Ovary (tissue), 9 donors: Measurements from ENCODE around the gene IRF3. TPM values are rescaled to one million over a fixed set of nuclear protein-coding genes. Genes with fewer than 3 reads are reported as not detected.

ENCODE experiments used
- DNase-seq, 5 donors: peaks; one replicate each; pipeline ENCODE4 v3.0.0-alpha.2; 2019 to 2020
- H3K27ac ChIP-seq, 2 donors: fragments of 200-600 bp; one replicate each; pipeline versions ENCODE4 v1.5.1 to v1.8.0; 2019 to 2022
- H3K27me3 ChIP-seq: fragments of 200-600 bp; one replicate; pipeline ENCODE4 v1.8.0; 2022
- H3K36me3 ChIP-seq: fragments of 200-600 bp; sonication (generic); one replicate; pipeline ENCODE4 v1.5.1; 2019
- H3K4me1 ChIP-seq: one replicate; pipeline ENCODE4 v1.8.1; 2013; ENCODE audit warnings: mild to moderate bottlenecking, moderate library complexity; ENCODE audit not compliant: insufficient read depth
- H3K4me3 ChIP-seq: fragments of 200-600 bp; sonication (generic); one replicate; pipeline ENCODE4 v1.5.1; 2017
- H3K9me3 ChIP-seq, 2 donors: fragments of 200-600 bp in 1 of 2; sonication (generic) in 1 of 2; one replicate each; pipeline versions ENCODE4 v1.5.1 to v1.8.1; 2013 to 2019; ENCODE audit warnings: mild to moderate bottlenecking in 1 of 2, moderate library complexity in 1 of 2
- EP300 ChIP-seq: sonication (generic); formaldehyde crosslinking; IDR thresholded peaks from one replicate; pipeline ENCODE4 v1.6.1; 2017; ENCODE audit warnings: antibody characterized with exemption
- POLR2A ChIP-seq: fragments of 450-650 bp; IDR thresholded peaks from one replicate; pipeline ENCODE4 v1.6.1; 2017; ENCODE audit warnings: antibody characterized with exemption, mild to moderate bottlenecking, moderate library complexity
- WGBS, 3 donors: extraction: QIAGEN DNeasy Blood & Tissue Kit in 1 of 3; methylation state at CpG; one replicate each; pipeline versions ENCODE4 v1.1.5 to v1.1.7; 2013 to 2017; 5-methylcytosine and 5-hydroxymethylcytosine counted together
- intact Hi-C, 4 donors: fragments of 100-400 bp; cut with DNase I; formaldehyde crosslinking; loops; one replicate each; pipeline versions ENCODE4 v1.11.0 to v1.15.1; 2022 to 2023
- polyA plus RNA-seq, 2 donors: library from polyadenylated mRNA; stranded (reverse); fragments of 200-250 nt in 1 of 2; fragments of 350-450 nt in 1 of 2; fragmentation: Illumina TruSeq in 1 of 2; extraction: RNeasy Lipid Tissue Mini Kit (QIAGEN cat#74804) in 1 of 2; gene quantifications; one replicate each; pipeline ENCODE4 v1.2.3, GENCODE V29; 2013 to 2014
- total RNA-seq, 7 donors: library from RNA; depleted of rRNA in 2 of 7; stranded (reverse); fragments of >200 nt in 2 of 7; fragmentation: NEBNext Ultra II Directional in 3 of 7; extraction: Animal tissue kit (Norgen Biotek cat#: 25700) in 3 of 7; gene quantifications; one replicate each; pipeline versions ENCODE4 v1.1.0 to v1.2.4, GENCODE V29; 2016 to 2023
- TF ChIP-seq, protein P1 (sequence below), 3 donors: fragments of 450-650 bp in 2 of 3; fragments of 200-600 bp in 1 of 3; IDR thresholded peaks; one replicate each; pipeline versions ENCODE4 v1.5.1 to v1.8.0; 2016 to 2022; ENCODE audit warnings: antibody characterized with exemption in 3 of 3, mild to moderate bottlenecking in 1 of 3
- donor health status: DM: no; HTN: no; CAD: no; lungs with moderate emphysema.
- donor health status: DM: no; HTN: no; CAD: no.
- donor health status: Bipolar disorder and iron deficiency.
- donor health status: DM: yes; HTN: yes; CAD: no.
- donor health status: DM: no; HTN: no; CAD: no.
- donor health status: DM: yes; HTN: yes; CAD: no.

IRF3 gene
- total and polyA plus RNA-seq, 9 donors: 24.2 to 89.0 (median 69.5) TPM

DNA sequence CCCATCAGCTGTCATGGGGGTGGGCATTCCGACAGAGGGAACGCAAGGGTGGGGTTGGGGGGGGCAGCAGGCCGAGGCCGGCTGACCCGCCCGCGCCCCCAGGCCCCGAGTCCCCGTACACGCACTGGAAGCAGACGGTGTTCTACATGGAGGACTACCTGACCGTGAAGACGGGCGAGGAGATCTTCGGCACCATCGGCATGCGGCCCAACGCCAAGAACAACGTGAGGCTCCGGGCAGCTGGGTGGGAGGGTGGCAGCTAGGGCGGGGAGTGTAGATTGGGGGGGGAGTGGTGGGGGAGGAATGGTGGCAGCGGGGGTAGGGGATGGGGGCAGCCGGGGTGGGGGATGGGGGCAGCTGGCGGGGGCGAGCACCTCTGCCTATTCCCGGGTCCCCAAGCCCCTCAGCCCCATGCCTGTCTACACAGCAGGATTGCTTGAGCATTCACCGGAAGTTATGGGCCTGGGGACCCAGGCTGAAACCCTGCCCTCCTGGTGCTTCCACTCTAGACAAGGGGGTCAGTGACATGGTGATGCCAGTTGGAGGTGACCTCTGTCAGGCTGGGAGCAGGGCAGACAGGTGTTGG is 20.9 kb upstream of the IRF3 start:
- Histone ChIP-seq H3K27me3 (no peaks in the 10 kb centered on the region), H3K4me3 (no peak overlapping the region), H3K27ac (no peak overlapping the region), H3K36me3 (no peaks in the 10 kb centered on the region), H3K4me1 (no peaks in the 10 kb centered on the region), H3K9me3 (no peaks in the 10 kb centered on the region)
- WGBS, 3 donors: 79 to 87% (median 83%) methylated on average over 25 to 27 of the region's 27 CpGs
- intact Hi-C loops: loop anchor here in 1 of 4 donors (10.0 kb wide), 2 partner anchors 92 to 212 kb away; partner anchors contain the start of genes FLT3LG and PRR12
- peak in 1 of 5 donors; percentile 27 for DNase-seq
- TF ChIP-seq EP300: no peak
- TF ChIP-seq, protein P1, sequence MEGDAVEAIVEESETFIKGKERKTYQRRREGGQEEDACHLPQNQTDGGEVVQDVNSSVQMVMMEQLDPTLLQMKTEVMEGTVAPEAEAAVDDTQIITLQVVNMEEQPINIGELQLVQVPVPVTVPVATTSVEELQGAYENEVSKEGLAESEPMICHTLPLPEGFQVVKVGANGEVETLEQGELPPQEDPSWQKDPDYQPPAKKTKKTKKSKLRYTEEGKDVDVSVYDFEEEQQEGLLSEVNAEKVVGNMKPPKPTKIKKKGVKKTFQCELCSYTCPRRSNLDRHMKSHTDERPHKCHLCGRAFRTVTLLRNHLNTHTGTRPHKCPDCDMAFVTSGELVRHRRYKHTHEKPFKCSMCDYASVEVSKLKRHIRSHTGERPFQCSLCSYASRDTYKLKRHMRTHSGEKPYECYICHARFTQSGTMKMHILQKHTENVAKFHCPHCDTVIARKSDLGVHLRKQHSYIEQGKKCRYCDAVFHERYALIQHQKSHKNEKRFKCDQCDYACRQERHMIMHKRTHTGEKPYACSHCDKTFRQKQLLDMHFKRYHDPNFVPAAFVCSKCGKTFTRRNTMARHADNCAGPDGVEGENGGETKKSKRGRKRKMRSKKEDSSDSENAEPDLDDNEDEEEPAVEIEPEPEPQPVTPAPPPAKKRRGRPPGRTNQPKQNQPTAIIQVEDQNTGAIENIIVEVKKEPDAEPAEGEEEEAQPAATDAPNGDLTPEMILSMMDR (IDR thresholded peaks at IDR 0.05): no peak
- no peak for TF ChIP-seq POLR2A

DNA sequence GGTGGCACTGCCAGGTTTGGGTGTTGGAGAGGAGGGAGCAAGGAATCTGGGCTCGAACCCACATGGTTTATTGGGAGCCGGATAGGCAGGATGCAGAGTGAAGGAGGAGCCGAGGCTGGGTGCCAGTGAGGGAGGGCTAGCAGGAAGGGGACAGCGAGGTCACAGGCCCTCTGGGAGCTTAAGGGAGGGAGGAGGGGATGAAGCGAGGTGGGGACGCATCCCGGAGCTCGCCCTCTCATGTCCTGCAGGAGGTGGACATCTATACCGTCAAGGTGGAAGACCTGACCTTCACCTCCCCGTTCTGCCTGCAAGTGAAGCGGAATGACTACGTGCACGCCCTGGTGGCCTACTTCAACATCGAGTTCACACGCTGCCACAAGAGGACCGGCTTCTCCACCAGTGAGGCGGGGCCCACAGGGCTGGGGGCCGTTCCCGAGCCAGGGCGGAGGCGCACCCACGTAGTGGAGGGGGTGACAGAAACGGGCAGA is 20.2 kb upstream of the IRF3 start:
- Histone ChIP-seq H3K4me3 (no peak overlapping the region), H3K36me3 (no peaks in the 10 kb centered on the region), H3K27me3 (no peaks in the 10 kb centered on the region), H3K27ac (no peak overlapping the region), H3K4me1 (no peaks in the 10 kb centered on the region), H3K9me3 (no peaks in the 10 kb centered on the region)
- 60 to 68% (median 61%) methylated on average over 23 of the region's 23 CpGs for WGBS, 3 donors
- intact Hi-C loops: loop anchor here in 1 of 4 donors (10.0 kb wide), 2 partner anchors 91 to 211 kb away; partner anchors contain the start of genes FLT3LG and PRR12
- TF ChIP-seq POLR2A (no peak), EP300 (no peak)
- TF ChIP-seq, protein P1 (IDR thresholded peaks at IDR 0.05): no peak
- DNase-seq: peak in 1 of 5 donors; percentile 32

DNA sequence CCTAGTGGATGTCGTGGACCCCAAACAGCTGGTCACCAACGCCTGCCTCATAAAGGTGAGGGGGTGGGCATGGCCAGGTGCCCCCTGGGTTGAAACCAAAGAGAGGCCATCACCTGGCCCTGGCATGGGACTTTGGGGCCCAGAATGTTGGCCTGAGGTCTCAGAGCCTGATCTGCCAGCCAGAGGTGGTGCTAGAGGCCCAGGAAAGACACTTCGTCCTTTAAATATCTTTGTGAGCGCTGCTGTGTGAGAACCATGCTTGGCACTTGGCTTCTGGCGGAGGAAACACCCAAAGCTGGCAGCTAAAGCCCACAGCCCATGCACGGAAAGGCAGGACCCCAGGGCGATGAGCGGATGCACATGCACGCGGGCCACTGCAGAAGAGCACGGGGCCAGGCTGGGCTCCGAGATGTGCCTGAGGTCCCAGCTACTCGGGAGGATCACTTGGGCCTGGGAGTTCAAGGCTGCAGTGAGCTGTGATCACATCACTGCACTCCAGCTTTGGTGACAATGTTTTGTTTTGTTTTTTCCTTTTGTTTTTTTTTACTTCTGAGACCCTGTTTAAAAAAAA is 19.4 kb upstream of the IRF3 start:
- intact Hi-C loops: loop anchor here in 1 of 4 donors (10.0 kb wide), 2 partner anchors 90 to 210 kb away; partner anchors contain the start of genes FLT3LG and PRR12
- 77 to 81% (median 78%) methylated on average over 13 of the region's 13 CpGs for WGBS, 3 donors

DNA sequence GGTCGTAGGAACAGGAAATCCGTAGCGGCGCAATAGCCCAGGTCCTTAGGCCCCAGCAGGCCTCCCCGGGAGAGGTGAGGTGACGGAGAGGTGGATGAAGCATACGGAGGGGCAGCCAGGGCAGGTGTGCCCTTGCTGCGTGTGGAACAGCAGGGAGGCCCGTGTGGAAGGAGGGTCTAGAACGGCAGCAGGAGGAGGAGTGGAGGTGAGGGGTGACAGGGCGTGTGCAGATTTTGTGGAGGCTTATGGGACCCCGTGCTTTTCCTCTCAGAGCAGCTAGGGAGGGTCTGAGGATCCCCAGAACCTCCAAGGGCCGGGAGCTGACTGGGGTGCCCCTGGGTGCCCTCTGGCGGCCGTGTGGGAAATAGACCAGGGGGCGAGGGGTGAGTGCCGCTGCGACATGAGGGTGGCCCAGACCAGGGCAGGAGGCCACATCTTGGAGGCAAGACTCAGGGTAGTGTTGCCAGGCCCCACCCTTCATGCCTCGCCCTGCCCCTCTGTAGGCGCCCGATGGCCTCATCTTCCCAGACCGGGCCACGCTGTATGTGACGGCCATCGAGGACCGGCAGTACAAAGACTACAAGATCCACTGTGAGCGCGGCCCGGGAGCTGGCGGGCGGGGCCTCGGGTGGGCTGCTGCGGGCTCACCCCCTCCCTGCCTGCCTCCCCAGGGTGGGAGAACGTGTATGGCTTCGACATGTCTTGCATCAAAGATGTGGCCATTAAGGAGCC is 18.8 kb upstream of the IRF3 start:
- H3K36me3 ChIP-seq: no peaks in the 10 kb centered on the region
- peak in 3 of 5 donors; percentile 30 to 40 (median 37) for DNase-seq
- WGBS, 3 donors: 77 to 82% (median 81%) methylated on average over 35 of the region's 35 CpGs

More for the DNA sequence above, 19.4 kb upstream of the IRF3 start:
- no peak overlapping the region for H3K27ac ChIP-seq
- no peak for DNase-seq
- TF ChIP-seq POLR2A: no peak
- TF ChIP-seq, protein P1 (IDR thresholded peaks at IDR 0.05): no peak
- no peak for TF ChIP-seq EP300
- H3K4me1 ChIP-seq: peaks cover 2% of the 10 kb centered on the region
- no peaks in the 10 kb centered on the region for H3K9me3 ChIP-seq
- no peak overlapping the region for H3K4me3 ChIP-seq
- no peaks in the 10 kb centered on the region for H3K36me3 ChIP-seq
- H3K27me3 ChIP-seq: no peaks in the 10 kb centered on the region

More for the DNA sequence above, 18.8 kb upstream of the IRF3 start:
- Histone ChIP-seq H3K4me1 (peaks cover 2% of the 10 kb centered on the region), H3K4me3 (no peak overlapping the region), H3K27me3 (no peaks in the 10 kb centered on the region), H3K9me3 (no peaks in the 10 kb centered on the region), H3K27ac (no peak overlapping the region)
- no peak for TF ChIP-seq POLR2A
- TF ChIP-seq EP300: no peak
- TF ChIP-seq, protein P1 (IDR thresholded peaks at IDR 0.05): no peak
- intact Hi-C loops: loop anchor here in 1 of 4 donors (10.0 kb wide), 2 partner anchors 90 to 210 kb away; partner anchors contain the start of genes FLT3LG and PRR12
